Epithelial cell of proximal tubule (primary cell): ENCODE results near the gene WFIKKN2. TPM values are rescaled to one million over a fixed set of nuclear protein-coding genes. Genes with fewer than 3 reads are reported as not detected.

Experiments
- DNase-seq: peaks from one replicate; pipeline ENCODE4 v3.0.0-alpha.2; 2011; ENCODE audit warnings: low read depth
- H3K4me3 ChIP-seq: 2 replicates; pipeline ENCODE4 v1.5.1; 2011; ENCODE audit warnings: low read depth, mild to moderate bottlenecking, low read length
- total RNA-seq: library from RNA; depleted of rRNA; stranded (reverse); fragments of >200 nt; gene quantifications from 2 replicates; pipeline ENCODE4 v1.2.3, GENCODE V29; 2015
- TF ChIP-seq, protein P1 (sequence below): conservative IDR thresholded peaks from 2 replicates; pipeline ENCODE4 v1.5.1; 2012; ENCODE audit warnings: low read depth, mild to moderate bottlenecking, low read length

The WFIKKN2 gene
- total RNA-seq, 1 donor from 2014 or later: not detected

DNA sequence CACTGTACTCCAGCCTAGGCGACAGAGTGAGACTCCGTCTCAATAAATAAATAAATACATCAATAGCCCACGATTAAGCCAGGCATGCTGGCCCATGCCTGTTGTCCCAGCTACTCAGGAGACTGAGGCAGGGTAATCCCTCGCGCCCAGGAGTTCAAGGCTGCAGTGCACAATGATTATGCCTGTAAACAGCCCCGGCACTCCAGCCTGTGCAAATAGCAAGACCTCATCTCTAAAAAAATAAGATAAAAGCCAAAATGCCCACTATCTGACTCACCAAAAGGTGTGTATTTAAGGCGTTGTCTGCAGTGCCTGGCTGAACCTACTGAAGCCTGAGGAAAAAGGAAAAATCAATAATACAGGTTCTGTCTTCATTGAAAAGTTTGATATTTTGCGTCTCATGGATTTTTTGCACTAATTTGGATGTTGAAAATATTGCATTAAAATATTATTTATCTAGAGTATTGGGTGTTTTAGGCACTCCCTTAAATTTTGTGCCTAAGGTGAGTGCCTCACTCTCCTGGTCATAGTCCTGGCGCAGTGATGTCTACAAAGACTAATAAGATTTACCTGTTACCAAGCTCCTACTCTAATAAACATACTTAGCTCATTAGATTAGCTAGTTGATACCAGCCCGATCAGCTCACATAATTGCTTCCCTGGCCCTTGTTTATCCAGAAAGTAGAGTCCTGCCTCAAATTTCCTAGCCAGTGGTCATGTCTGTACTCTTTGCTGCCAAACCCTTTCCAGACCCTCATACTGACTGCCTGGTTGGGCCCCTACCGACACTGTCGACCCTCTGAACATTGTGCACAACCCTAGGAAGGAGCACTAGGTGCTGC, 55.5 kb downstream of the WFIKKN2 start:
- no peak for DNase-seq
- TF ChIP-seq, protein P1, sequence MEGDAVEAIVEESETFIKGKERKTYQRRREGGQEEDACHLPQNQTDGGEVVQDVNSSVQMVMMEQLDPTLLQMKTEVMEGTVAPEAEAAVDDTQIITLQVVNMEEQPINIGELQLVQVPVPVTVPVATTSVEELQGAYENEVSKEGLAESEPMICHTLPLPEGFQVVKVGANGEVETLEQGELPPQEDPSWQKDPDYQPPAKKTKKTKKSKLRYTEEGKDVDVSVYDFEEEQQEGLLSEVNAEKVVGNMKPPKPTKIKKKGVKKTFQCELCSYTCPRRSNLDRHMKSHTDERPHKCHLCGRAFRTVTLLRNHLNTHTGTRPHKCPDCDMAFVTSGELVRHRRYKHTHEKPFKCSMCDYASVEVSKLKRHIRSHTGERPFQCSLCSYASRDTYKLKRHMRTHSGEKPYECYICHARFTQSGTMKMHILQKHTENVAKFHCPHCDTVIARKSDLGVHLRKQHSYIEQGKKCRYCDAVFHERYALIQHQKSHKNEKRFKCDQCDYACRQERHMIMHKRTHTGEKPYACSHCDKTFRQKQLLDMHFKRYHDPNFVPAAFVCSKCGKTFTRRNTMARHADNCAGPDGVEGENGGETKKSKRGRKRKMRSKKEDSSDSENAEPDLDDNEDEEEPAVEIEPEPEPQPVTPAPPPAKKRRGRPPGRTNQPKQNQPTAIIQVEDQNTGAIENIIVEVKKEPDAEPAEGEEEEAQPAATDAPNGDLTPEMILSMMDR: no peak
- H3K4me3 ChIP-seq: no peak overlapping the region

DNA sequence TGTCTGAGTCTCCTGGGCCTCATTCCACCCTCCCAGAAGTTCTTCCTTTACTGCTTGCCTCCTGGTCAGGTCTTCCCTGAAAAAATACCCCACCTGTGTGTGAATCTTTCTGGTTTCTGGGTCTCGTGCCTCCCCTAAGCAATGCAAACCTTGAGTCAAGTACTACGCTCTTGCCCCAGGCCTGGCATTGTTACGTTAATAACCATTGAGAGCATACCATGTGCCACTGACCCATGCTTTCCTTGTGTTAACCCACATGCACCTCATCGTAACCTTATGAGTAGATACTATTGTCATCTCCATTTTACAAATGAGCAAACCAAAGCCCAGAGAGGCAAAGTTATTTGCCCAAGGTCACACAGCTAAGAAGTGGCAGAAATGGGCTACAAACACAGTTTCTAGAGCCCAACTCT, 56.2 kb downstream of the WFIKKN2 start:
- no peak overlapping the region for H3K4me3 ChIP-seq
- DNase-seq: no peak
- TF ChIP-seq, protein P1: no peak

Other genes with a start within 250 kb of the WFIKKN2 start
- gene ABCC3, start 200.7 kb upstream of the WFIKKN2 start, total RNA-seq: 6.3 and 6.6 TPM in 2 replicates
- 27.3 and 42.2 TPM in 2 replicates for gene ANKRD40, start 127.7 kb upstream of the WFIKKN2 start, total RNA-seq
- gene LUC7L3, start 116.0 kb upstream of the WFIKKN2 start, total RNA-seq: 25.8 and 54.1 TPM in 2 replicates
- not detected in 2 replicates for gene ANKRD40CL, start 68.1 kb upstream of the WFIKKN2 start, total RNA-seq
- gene TOB1, start 30.8 kb downstream of the WFIKKN2 start, total RNA-seq: 4.4 and 4.6 TPM in 2 replicates